Measurements from ENCODE around the gene SERGEF.

DNA sequence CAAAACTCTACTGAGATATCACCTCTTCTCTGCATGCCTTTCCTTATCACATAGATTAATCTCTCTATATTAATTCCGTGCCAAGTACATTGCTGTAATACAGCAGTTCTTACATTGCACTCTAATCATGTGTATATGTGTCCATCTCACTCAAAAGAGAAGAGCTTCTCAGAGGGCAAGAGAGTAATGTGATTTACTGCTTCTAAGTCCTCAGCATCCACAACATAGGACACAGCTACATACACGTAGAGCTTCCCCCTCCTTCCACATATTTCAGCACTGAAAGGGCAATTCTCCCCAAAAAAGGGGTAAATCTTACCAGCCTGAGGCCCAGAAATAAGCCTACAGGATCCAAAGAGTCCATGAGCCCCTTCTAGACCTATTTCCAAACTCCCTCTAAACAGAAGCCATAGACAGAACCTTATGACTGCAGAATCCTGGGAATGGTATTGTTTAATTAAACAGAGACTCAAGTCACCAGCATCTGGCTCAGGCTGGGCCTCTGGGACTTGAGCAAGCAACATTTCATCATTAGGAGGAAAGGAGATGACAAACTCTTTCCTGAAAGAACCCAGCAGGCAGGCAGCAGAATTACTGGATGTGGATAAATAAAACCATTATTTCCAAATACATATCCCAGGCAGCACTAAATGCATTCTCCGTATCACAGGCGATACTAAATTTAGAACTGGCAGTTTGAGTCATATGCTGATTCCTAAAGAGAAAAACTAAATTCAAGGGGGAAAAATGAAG lies 191.0 kb downstream of the SERGEF start:
- TF ChIP-seq, protein P1, sequence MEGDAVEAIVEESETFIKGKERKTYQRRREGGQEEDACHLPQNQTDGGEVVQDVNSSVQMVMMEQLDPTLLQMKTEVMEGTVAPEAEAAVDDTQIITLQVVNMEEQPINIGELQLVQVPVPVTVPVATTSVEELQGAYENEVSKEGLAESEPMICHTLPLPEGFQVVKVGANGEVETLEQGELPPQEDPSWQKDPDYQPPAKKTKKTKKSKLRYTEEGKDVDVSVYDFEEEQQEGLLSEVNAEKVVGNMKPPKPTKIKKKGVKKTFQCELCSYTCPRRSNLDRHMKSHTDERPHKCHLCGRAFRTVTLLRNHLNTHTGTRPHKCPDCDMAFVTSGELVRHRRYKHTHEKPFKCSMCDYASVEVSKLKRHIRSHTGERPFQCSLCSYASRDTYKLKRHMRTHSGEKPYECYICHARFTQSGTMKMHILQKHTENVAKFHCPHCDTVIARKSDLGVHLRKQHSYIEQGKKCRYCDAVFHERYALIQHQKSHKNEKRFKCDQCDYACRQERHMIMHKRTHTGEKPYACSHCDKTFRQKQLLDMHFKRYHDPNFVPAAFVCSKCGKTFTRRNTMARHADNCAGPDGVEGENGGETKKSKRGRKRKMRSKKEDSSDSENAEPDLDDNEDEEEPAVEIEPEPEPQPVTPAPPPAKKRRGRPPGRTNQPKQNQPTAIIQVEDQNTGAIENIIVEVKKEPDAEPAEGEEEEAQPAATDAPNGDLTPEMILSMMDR (IDR thresholded peaks at IDR 0.05), result no peak
- TF ChIP-seq GABPA (IDR thresholded peaks at IDR 0.05; ENCODE audit: low read depth), result no peak

All from SK-N-SH (cell line).